Suprapubic skin (tissue), 3 donors: ENCODE results near the gene EGF.

Source experiments
- EP300 ChIP-seq: sonication (generic); formaldehyde crosslinking; IDR thresholded peaks from one replicate; pipeline ENCODE4 v1.6.1; 2017; ENCODE audit warnings: antibody characterized with exemption
- POLR2A ChIP-seq, 2 donors: fragments of 450-650 bp; IDR thresholded peaks; one replicate each; pipeline ENCODE4 v1.6.1; 2017; ENCODE audit warnings: antibody characterized with exemption in 2 of 2, mild to moderate bottlenecking in 2 of 2, moderate library complexity in 2 of 2
- TF ChIP-seq, protein P1 (sequence below), 2 donors: fragments of 200-600 bp in 1 of 2; fragments of 450-650 bp in 1 of 2; sonication (generic) in 1 of 2; IDR thresholded peaks; one replicate each; pipeline ENCODE4 v1.5.1; 2016 to 2019; ENCODE audit warnings: antibody characterized with exemption in 2 of 2, mild to moderate bottlenecking in 1 of 2, moderate library complexity in 1 of 2

DNA sequence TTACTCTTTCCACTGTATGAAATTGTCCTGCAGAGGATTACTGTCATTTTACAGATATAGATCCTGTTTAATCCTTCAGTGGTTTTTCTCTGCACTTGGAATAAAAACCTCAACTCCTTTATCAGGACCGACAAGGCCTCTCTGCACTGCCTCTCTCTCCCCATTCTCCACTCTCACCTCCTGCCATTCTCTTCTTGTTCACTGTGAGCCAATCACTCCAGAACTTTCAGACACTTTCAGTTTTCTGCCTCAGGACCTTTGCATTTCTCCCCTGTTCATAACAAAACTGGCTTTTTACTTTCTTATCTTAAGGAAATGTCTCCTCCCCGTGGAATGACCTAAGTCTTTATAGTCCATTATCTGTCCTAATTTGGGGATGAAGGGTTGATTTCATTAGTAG is 148.4 kb downstream of the EGF start:
- TF ChIP-seq, protein P1, sequence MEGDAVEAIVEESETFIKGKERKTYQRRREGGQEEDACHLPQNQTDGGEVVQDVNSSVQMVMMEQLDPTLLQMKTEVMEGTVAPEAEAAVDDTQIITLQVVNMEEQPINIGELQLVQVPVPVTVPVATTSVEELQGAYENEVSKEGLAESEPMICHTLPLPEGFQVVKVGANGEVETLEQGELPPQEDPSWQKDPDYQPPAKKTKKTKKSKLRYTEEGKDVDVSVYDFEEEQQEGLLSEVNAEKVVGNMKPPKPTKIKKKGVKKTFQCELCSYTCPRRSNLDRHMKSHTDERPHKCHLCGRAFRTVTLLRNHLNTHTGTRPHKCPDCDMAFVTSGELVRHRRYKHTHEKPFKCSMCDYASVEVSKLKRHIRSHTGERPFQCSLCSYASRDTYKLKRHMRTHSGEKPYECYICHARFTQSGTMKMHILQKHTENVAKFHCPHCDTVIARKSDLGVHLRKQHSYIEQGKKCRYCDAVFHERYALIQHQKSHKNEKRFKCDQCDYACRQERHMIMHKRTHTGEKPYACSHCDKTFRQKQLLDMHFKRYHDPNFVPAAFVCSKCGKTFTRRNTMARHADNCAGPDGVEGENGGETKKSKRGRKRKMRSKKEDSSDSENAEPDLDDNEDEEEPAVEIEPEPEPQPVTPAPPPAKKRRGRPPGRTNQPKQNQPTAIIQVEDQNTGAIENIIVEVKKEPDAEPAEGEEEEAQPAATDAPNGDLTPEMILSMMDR (IDR thresholded peaks at IDR 0.05): no peak
- TF ChIP-seq POLR2A (IDR thresholded peaks at IDR 0.05) (no peak), EP300 (no peak)
